Measurements from ENCODE around the gene KLHL22.
A peak's percentile ranks its signal among the peaks of the same experiment; 100 is the strongest.

KLHL22 gene

DNA sequence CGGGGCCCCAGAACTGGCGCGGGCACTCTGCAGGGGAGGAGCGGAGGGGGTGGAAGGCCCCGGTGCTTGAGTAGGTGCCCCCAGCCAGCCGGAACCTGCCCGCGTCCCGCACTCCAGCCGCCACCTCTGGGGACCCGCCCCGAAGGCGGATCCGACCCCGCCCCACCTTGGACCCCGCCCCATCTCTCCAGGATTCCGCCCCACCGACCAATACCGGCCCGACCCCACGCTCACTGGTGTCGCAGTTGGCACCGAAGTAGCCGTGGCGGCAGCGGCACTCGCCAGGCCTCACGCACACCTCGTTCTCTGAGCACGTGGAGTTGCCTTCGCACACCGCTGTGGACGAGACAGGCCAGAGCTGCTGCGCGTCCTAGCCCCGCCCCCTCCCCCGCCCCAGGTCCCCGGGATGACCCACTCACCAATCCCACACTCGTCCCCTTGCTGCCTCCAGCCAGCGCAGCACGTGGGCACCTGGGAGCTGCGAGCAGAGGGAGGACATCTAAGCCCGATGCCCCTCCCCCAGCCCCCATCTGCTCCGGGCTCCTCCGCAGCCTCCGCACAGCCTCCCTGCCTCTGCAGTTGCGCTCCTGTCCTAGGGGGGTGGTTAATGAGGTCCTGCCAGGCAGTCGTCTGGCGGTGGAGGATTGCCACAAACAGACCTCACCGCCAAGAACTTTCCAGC lies 63.9 kb downstream of the KLHL22 start:
- no peak for DNase-seq (ENCODE audit: low read depth)

DNA sequence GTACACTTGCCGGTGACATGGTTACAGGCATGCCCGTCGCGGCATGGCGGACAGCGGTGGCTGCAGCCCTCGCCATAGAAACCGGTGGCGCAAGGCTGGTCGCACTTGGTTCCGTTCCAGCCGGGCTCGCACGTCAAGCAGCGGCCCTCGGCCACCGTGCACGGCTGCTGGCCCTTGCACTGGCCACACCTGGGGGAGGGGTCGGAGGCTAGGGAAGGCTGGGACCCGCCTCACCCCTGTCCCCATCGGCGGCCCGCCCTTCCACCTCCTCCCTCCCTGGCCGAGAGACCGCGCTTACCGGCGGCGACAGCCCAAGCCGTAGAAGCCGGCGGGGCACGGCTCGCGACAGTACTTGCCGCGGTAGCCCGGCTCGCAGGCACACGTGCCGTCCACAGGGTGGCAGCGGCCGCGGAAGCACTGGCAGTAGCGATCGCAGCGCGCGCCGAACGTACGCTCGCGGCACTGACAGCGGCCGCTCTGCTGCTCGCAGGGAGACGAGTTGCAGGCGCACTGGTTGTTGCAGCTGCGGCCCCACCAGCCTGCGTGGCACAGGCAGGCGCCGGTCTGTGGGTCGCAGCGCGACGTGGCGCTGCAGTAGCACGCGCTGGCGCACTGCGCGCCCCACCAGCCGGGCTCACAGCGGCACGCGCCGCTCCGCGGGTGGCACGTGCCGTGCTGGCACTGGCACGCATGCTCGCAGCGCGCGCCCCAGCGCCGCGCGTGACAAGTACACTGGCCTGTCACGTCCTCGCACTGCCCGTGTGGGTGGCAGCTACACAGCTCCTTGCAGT lies 64.7 kb downstream of the KLHL22 start:
- DNase-seq (ENCODE audit: low read depth) = no peak

DNA sequence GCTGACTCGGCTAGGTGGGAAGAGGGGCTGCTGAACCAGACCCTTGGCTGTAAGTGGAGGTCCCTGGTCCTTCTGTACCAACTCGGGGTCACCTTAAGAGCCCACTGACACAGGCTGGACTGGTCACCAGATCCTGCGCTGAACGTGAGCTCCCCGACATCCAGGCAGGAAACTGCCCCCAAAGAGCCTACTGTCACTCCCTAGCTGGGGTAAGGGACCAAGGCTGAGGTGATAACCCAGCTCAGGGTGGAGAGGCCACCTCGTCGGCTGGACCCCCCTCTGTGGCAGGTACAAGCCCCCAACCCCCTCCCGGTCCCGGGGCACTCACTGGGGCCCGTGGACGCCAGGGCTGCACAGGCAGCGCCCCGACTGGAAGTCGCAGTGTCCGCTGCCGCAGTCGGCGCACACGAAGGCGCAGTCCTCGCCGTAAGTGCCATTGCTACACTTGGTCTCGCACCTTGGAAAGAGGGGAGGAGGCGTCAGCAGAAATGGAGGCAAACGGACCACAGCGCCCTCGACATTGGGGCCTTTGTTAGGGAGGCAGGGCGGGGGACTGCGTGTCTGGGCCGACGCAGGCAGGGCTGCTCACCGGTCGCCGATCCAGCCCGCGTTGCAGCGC lies 65.4 kb downstream of the KLHL22 start:
- no peak for DNase-seq (ENCODE audit: low read depth)

DNA sequence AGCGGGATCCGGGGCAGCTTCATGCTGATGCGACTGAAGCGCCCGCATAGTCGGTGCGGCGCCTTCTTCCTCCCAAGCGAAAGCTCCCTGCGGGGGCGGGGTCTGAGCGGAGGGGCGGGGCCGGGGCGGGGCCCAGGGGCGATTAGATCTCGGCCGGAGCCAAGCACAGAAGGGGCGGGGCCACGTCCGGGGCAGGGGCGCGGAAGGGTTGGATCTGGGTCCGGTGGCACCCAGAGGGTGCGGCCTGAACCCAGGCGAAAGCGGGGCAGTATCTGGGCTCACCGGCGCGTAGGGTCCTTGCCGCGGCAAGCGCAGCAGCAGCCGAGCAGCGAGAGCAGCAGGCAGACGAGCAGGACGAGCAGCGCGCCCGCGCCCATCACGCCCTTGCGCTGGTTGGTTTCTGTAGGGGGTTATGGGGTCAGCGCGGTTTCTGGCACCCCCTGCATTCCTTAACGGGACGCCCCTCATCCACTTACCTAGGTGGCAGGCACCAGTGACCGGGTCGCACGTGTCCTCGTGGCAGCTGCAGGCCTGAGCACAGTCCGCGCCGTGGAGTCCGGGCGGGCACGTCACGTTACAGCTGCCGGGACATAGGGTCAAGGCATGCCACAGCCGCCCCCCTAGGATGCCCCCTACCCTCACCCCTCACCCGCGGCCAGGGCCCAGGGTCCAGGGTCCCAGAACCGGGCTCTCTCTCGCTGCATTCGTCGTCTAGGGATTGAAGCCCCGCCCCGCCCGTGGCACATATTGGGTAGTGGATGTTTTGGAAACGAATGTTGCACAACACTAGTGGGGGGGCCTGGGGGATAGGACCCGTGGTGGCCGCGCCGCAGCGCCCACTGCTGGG lies 66.1 kb downstream of the KLHL22 start:
- DNase-seq (ENCODE audit: low read depth) = no peak

DNA sequence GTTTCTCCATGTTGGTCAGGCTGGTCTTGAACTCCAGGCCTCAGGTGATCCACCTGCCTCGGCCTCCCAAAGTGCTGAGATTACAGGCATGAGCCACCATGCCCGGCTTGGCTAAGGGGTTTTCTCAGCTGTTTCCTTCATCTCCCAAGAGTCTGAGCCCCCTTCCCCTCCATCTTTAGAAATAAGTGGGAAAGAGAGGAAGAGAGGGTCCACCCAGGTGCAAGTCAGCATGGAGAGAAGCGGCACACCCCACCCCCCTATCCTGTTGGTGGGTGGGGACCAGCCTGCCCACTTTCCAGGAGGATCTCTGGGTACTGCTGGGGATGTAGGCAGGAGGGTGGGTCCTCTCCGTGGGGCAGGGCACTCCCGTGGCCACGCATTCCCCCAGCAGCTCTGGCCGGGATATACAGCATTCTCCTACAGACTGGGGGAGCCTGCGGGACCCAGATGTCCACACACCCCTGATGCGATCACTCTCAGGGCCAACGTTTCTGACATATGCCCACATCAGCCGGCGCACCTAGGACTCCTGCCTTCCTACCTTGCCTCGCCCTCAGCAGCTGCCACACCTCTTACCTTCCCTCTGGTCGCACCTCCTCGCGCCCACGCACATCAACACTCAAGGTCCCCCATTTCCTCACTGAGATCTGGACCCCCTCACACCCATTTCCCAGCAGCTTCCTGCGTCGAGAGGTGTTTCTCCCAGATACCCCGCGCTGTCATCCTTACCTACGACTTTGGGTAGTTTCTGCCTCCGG lies 66.9 kb downstream of the KLHL22 start:
- DNase-seq (ENCODE audit: low read depth) = no peak

DNA sequence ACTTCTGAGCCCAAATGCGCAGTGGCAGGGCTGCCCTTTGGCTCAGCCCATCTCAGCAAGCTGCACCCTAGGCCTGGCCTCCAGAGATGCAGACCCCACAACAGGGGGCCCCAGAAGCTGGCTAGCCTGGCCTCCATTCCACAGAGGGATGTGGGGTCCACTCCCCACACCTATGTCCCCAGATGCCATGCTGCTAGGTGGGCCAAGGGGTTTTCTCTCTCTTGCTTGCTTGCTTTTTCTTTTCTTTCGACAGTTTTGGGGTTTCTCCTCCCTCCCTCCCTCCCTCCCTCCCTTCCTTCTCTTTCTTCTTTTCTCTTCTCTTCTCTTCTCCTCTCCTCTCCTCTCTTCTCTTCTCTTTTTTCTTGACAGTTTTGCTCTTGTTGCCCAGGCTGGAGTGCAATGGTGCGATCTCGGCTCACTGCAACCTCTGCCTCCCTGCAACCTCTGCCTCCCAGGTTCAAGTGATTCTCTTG lies 67.6 kb downstream of the KLHL22 start:
- no peak for DNase-seq (ENCODE audit: low read depth)

DNA sequence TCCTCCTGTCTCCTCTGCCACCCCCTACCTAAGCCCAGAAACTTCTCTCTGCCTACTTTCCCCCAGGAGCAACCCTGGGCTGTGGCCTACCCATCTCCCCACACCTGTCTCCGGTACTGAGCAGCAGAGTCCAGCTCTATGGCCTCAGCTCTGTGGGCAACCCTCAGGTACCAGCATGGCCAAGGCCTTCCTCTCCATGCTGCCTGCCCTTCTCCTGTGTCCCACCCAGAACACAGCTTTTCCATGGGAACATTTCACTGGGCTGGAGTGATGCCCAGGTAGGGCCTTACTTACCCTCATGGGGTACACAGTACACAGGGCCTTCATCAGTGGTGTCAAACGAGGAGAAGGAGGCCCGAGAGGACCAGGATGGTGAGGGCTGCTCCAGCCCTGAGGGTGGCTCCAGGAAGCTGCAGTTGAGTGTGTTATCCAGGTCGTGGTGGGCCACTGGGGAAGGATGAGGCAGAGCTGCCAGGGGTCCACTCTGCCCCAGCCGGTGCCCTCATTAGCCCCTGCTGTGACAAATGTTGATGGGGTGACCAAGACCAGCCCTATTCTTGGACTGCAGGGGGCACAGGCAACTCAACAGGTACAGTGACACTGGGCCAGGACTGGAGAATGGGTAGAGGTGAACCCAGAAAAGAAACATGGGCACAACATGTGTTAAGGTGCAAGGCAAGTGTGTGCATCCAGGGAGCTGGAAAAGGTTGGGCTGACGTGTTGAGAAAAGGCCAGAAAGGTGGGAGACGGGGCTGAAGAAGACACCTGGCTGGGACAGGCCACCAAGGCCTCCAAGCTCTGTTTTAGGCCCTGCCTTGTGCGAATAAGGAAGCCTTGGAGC lies 68.3 kb downstream of the KLHL22 start:
- DNase-seq (ENCODE audit: low read depth) = no peak

DNA sequence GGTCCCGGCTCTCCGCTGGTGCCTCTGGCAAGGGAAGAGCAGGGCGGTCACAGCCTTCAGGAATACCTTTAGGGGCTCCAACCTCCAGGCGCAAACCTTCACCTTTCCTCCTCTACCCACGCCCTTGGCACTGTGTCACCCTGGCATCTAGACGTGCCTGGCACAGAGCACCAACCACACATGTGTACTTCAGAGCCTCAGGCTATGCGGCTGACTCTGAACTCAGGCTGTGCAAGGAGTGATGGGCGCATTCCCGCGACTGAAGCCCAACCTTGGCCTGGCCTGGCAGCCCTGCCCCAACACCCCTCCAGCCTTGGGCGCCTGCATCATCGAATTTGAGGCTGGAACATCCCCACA lies 69.4 kb downstream of the KLHL22 start:
- no peak for DNase-seq (ENCODE audit: low read depth)

DNA sequence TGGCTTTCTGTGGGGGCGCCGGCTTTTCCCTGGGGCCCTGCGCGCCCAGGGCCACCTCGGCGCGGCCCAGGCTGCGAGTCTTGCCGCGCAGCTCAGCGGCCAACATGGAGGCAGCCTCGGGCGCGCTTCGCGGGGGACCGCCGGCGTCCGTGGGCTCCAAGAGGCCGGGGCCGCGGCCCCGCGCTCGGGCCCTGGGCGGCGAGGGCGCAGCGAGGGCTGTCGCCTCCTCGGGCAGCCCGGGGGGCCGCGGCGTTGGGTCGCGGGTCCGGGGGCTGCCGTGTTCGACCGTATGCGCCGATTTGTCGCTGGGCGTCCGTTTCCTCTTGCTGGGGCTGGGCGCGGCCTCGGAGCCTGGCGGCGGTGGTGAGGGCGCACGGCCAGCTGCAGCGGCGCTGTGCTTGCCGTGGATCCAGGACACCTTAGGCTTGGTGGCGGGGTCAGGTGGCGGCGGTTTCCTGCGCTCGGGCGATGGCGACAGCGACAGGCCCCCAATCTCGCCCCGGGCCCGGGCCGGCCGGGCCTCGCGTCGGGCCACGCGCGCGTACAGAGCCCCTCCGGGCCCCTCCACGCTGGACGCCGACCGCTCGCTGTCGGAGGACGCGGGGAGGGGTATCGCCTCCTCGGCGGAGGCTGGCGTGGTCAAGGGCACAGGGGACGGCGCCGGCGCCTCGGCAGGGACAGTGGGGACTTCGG lies 69.9 kb downstream of the KLHL22 start:
- DNase-seq (ENCODE audit: low read depth) = no peak

DNA sequence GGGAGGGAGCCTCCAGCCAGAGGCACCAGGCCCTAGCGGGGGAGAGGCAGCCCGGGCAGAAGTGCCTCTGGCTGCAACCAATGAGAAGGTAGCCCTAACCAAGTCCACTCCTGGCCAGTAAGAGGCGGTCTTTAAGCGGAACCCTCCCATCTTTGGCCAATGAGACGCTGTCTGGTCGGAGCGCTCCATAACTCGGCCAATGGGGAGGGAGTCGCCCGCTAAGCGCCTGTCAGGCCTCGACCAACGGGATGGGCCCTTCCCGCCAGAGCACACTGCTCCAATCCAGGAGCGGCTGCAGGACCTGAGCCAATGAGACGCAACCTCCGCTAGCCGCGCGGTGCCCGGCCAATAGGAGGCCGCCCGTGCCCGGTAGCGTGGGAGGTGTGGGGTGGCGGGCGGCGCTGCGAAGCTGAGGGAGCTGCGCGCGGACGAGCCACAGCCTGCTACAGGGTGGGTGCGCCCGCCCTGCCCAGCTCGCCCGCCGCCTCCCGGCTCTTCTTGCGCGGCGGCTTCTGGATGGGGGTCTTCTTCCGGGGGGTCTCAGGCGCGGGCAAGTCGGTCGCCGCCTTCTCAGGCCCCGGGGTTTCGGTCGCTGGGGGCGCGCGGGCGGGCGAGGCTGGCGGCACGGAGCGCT lies 70.5 kb downstream of the KLHL22 start:
- peak; percentile 21 for DNase-seq (ENCODE audit: low read depth)

DNA sequence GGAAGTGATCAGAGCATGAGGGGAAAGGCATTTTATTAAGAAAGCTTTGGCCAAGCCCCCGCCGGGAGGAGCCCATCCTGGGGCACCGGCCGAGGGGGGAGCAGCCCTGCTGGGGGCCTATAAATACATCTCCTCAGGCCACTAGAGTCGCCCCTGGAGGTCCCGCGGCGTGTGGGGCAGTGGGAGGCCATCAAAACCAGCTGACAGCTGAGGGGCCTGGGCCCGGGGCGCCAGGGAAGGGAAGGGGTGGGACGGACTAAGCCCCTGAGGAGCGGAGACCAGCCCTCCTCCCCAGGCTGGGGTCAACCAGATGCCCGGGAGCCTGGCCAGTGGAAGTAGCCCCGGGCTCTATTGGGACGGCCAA lies 71.0 kb downstream of the KLHL22 start:
- DNase-seq (ENCODE audit: low read depth) = no peak

DNA sequence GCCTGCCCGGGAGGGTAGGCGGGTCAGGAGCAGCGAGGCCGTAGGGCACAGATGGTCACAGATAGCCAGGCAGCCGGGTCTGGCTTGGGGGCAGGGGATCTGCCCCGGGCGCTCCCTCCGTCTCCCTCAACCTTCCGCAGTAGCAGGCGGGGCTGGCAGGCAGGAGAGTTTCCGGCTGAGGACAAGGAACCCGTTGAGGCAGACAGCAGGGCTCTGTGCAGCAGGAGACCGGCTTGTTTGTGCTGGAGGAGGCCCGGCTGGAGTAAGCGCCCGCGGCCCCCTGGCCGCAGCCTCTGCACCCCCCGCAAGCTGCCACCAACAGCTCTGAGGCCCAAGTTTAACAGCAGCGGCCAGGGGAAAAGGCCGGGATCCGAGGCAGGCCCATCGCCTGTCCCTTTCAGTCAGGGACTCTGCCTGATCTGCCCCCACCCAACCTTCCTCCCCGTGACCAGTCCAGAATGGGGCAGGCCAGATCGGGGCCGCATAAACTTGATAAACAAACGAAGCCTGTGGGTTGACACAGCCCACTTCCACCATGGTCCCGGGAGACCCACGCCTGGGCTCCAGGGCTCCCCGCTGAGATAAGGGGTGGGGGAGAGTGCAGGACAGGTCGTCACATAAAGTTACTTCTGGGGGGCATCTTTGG lies 71.6 kb downstream of the KLHL22 start:
- DNase-seq (ENCODE audit: low read depth) = no peak

DNA sequence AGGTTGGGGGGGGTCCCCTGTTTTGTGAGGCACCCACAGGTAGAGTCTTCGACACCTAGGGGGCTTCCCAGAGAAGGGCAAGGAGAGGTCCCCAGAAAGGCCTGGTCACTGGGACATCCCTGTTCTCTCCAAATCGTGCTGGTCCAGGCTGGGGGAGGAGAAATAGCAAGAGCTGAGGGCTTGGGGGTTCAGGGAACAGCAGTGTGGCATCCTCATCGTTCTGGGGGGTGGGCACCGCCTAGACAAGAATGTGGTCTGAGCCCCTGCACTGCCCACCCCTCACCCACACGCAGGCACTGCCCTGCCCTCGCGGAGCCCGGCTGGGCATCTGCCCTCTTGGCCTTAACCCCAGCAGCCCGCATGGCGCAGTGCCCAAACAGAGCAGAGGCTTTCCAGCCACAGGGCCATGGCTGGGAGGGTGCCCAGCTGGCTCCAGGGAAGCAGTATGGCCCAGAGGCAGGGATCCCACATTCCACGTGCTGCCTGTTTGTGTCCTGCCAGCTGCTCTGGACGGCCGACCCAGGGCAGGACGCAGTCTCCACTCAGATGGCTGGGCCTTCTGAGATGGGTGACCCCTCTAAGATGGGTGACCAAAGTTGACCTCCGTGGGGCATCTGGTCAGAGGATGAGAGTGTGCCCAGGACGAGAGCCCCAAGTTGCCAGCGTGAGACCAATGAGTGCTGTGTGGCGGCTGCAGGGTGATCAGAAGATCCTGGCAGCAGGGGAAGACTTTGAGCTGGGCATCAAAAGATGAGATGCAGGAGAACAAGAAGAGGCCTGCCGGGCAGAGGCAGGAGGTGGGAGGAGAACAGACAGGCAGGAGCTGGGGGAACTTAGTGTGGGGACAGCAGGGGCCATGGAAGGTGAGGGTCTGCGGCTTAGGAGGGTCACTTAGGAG lies 72.3 kb downstream of the KLHL22 start:
- DNase-seq (ENCODE audit: low read depth) = no peak

DNA sequence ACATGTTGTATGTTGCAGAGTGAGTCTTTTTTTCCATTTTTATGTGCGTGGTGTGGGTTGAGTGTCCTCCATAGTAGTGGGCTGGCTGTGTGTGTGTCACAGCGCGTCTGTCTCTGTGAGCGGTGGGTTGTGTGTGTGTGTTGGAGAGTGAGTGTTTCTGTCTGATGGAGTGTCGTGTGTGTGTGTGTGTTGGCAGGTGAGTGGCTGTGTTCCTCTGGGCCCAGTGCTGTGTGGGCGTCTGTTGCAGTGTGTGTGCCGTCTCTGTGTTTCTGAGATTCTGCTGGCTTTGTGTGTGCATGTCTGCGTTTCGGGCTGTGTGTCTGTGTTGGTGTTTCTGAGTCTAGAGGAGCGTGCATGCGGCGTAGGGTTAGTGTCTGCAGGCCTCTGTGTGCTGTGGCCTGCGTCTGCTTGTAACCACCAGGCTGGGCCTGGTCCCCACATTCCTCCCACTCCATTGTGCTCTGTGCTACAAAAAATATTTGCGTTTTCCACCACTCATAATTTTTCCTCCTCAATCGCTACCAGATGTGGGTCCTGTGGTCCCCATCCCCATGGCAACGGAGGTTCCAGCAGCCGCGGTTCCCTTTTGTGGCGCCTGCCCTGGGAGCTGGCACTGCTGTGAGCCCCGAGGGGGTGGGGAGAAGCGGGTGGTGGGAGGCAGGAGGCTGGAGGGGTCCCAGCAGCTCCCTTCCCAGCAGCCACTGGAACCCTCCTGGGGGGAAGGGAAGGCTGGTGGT lies 73.2 kb downstream of the KLHL22 start:
- no peak for DNase-seq (ENCODE audit: low read depth)

DNA sequence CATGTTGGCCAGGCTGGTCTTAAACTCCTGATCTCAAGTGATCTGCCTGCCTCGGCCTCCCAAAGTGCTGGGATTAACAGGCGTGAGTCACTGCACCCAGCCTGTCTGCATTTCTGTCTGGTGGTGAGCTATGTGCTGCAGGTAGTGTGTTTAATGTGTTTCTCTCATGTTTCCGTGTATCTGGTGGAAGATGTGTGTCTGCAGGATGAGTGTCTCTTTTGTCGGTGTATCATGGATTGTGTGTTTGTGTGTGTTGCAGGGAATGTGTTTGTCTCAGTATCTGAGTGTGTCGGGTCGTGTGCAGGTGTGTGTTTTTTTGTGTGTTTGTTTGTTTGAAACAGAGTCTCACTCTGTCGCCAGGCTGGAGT lies 74.1 kb downstream of the KLHL22 start:
- no peak for DNase-seq (ENCODE audit: low read depth)

DNA sequence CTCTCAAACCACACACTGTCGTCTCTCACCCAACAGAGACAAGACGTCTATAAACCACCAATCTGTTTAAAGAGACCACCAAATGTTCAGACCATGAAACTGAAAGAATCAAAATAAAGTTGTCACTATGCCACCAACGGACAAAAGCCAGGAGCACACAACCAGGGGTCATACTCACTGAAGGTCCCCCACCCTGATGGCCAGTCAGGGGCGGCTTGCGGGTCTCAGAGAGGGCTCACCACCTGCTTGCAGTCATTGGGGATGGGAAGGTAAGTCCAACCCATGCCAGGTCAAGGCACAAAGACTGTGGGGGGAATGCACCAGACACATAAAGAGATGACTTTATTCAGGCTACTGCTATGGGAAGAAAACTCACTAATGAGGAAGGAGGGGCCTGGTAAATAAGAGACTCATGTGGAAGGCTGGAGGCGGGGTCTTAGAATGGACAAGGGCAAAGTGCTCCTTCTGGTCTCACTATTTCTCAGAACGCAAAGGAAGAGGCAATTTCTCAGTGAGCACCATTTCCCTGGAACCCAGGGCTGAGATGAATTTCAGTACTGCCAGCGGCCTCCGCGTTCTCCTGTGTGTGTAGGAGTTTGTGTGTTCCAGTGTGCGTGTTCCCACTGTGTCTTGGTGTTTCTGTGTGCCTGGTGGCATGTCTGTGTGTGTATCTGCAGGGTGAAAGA lies 75.3 kb downstream of the KLHL22 start:
- no peak for DNase-seq (ENCODE audit: low read depth)

DNA sequence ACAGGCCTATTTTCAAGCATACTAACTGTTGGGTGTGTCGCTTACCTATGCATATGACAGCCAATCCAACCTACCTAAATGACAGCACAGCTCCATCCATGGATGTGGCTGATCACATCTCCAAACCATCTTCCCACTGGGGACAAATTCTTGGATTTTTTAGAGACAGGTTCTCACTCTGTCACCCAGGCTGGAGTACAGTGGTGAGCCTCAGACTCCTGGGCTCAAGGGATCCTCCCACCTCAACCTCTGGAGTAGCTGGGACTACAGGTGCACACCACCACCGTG lies 76.0 kb downstream of the KLHL22 start:
- DNase-seq (ENCODE audit: low read depth) = no peak
